Omental fat pad (tissue), 4 donors: ENCODE results near the gene TRA2B. TPM values are rescaled to one million over a fixed set of nuclear protein-coding genes. Genes with fewer than 3 reads are reported as not detected.

Experiments
- ATAC-seq: fragments of 150-250 bp; one replicate; pipeline ENCODE4 v1.9.1; 2016; ENCODE audit warnings: mild to moderate bottlenecking, moderate library complexity; ENCODE audit not compliant: low FRiP score
- DNase-seq: peaks from one replicate; pipeline ENCODE4 v3.0.0-alpha.2; 2019; ENCODE audit warnings: low spot score
- total RNA-seq, 4 donors: library from RNA; depleted of rRNA; stranded (reverse); fragments of >200 nt; gene quantifications; one replicate each; pipeline ENCODE4 v1.1.0, GENCODE V29; 2016
- TF ChIP-seq, protein P1 (sequence below), 3 donors: fragments of 450-650 bp; IDR thresholded peaks; one replicate each; pipeline ENCODE4 v1.5.1; 2016 to 2017; ENCODE audit warnings: antibody characterized with exemption in 3 of 3, mild to moderate bottlenecking in 3 of 3, moderate library complexity in 2 of 3

TRA2B gene
- total RNA-seq, 4 donors from 2014 or later = 211 to 286 (median 223) TPM

DNA sequence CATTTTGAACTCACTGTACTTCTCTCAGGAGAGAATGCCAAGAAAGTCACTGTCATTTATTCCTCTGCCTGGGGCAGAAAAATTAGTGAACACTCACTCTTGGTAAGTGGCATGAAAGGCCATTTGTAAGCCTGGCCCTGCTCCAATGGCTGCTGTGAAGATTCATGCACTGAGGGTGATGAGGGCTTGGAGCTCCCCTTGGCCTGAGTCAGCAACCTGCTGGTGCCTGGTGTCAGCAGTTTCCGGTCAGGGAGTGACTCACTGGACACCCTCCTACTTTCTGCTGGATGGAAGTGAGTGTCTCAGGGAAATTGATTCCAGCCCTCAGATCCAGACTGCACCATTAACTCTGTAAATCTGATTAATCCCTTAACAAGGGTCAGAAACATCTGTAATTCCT lies 37.6 kb downstream of the TRA2B start:
- DNase-seq (peak; percentile 66), ATAC-seq (peak; percentile 97)
- TF ChIP-seq, protein P1, sequence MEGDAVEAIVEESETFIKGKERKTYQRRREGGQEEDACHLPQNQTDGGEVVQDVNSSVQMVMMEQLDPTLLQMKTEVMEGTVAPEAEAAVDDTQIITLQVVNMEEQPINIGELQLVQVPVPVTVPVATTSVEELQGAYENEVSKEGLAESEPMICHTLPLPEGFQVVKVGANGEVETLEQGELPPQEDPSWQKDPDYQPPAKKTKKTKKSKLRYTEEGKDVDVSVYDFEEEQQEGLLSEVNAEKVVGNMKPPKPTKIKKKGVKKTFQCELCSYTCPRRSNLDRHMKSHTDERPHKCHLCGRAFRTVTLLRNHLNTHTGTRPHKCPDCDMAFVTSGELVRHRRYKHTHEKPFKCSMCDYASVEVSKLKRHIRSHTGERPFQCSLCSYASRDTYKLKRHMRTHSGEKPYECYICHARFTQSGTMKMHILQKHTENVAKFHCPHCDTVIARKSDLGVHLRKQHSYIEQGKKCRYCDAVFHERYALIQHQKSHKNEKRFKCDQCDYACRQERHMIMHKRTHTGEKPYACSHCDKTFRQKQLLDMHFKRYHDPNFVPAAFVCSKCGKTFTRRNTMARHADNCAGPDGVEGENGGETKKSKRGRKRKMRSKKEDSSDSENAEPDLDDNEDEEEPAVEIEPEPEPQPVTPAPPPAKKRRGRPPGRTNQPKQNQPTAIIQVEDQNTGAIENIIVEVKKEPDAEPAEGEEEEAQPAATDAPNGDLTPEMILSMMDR (IDR thresholded peaks at IDR 0.05) = no peak

DNA sequence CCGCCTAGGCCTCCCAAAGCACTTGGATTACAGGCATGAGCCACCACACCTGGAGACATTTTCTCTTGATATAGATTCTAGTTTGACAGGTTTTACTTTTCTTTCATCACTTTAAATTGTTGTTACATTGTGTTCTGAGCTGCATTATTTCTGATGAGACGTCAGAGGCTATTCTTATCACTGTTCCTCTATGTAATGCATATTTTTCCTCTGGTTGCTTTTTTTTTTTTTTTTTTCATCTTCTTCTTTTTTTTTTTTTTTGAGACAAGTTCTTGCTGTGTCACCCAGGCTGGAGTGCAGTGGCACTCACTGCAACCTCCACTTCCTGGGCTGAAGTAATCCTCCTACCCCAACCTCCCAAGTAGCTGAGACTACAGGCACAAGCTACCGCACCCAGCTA lies 41.2 kb downstream of the TRA2B start:
- DNase-seq = no peak
- ATAC-seq = no peak
- TF ChIP-seq, protein P1 (IDR thresholded peaks at IDR 0.05) = no peak

DNA sequence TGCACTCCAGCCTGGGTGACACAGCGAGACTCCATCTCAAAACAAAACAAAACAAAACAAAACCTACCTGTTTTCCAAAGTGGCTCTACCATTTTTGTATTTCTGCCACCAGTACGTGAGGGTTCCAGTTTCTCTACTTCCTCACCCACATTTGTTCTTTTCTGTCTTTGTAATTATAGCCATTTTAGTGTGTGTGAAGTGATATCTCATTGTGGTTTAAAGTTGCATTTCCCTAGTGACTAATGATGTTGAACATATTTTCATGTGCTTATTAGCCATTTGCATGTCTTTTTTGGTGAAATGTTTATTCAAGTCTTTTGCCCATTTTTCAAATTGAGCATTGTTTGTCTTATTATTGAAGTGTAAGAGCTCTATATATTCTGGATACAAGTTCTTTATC lies 50.7 kb downstream of the TRA2B start:
- no peak for ATAC-seq
- TF ChIP-seq, protein P1 (IDR thresholded peaks at IDR 0.05) = no peak
- DNase-seq = no peak

DNA sequence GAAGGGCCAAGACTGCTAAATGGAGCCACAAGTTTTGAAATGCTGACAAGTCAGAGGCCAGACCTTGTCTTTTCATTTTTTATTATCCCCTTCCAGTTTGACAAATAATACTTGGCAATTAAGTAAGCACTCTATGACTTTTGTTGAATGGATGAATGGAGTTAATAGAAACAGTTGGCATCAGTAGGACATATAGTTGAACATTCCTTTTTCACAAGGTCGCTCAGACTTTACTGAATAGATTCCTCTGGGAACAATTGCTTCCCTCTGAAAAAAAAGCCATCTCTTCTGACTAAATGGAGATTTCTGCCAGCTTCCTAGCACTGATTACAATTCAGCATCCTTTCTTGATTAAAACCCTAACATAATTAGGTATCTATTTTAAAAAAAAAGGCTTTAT lies 53.2 kb downstream of the TRA2B start:
- DNase-seq (no peak), ATAC-seq (no peak)
- TF ChIP-seq, protein P1 (IDR thresholded peaks at IDR 0.05) = no peak

DNA sequence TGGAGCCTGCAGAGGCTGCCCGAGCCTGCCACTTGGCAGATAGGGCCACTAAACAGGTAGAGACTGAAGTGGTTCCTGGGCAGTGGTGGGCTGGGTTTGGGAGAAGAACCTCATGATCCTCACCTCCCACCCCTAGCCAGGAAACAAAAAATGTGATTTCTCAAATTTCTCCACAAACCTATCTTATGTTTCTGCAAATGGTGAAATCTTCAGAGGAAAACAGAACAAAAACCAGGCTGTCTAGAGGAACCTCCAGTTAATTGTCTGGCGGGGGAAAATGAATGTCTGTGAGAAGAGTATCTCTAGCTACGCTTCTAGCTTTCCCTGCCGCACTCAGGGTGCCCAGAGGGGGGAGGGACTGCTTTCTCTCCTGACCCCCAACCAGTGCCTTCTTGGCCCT lies 55.9 kb downstream of the TRA2B start:
- TF ChIP-seq, protein P1 (IDR thresholded peaks at IDR 0.05) = no peak
- no peak for DNase-seq
- no peak for ATAC-seq

DNA sequence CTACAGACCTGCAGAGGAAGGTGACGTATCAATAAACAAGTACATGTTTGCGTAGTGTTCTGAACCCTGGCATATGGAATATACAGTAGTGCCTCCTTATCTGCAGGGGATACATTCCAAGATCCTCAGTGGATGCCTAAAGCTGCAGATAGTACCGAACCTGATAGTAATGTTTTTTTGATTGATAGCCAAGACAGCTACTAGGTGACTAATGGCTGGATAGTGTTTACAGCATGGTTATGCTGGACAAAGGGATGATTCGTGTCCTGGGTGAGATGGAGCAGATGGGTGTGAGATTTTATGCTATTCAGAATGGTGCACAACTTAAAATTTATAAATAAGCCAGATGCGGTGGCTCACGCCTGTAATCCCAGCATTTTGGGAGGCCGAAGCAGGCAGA lies 57.2 kb downstream of the TRA2B start:
- TF ChIP-seq, protein P1 (IDR thresholded peaks at IDR 0.05) = no peak
- DNase-seq (no peak), ATAC-seq (no peak)

DNA sequence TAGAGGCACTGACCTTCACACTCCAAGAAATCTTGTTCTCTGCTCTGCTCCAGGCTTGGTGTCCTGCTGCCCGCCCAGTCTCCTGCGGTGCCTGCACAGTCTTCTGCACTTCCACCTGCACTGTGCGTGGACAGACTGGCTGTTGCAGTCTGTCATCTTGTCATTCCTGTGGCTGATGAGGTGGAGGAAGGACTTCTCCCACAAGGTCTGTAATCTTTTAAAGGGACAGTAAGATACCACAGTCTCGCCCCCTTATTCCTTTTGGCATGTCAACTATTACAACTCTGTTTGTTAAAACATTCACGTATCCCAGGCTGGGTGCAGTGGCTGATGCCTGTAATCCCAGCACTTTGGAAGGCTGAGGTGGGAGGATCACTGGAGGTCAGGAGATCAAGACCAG lies 58.9 kb downstream of the TRA2B start:
- DNase-seq = no peak
- TF ChIP-seq, protein P1 (IDR thresholded peaks at IDR 0.05) = no peak
- no peak for ATAC-seq
